BE2C (cell line): ENCODE measurements around the gene PPP2R5B.

Experiments
- DNase-seq: peaks from one replicate; pipeline ENCODE4 v3.0.0-alpha.2; 2020
- H3K27me3 ChIP-seq: fragments of 250-450 bp; sonication (Bioruptor Pico); 2 replicates; pipeline ENCODE4 v1.5.1; 2020; ENCODE audit warnings: mild to moderate bottlenecking
- H3K36me3 ChIP-seq: fragments of 250-450 bp; sonication (Bioruptor Pico); 2 replicates; pipeline ENCODE4 v1.5.1; 2020; ENCODE audit warnings: mild to moderate bottlenecking
- H3K4me1 ChIP-seq: fragments of 250-450 bp; sonication (Bioruptor Pico); 2 replicates; pipeline ENCODE4 v1.5.1; 2020
- H3K4me3 ChIP-seq: 2 replicates; pipeline ENCODE4 v1.5.1; 2011; ENCODE audit warnings: low read depth, low read length
- H3K9me3 ChIP-seq: fragments of 250-450 bp; sonication (Bioruptor Pico); 2 replicates; pipeline ENCODE4 v1.5.1; 2020
- TF ChIP-seq, protein P1 (sequence below): IDR thresholded peaks from 2 replicates; pipeline ENCODE4 v1.5.1; 2012; ENCODE audit warnings: mild to moderate bottlenecking, low read depth, low read length

PPP2R5B gene

DNA sequence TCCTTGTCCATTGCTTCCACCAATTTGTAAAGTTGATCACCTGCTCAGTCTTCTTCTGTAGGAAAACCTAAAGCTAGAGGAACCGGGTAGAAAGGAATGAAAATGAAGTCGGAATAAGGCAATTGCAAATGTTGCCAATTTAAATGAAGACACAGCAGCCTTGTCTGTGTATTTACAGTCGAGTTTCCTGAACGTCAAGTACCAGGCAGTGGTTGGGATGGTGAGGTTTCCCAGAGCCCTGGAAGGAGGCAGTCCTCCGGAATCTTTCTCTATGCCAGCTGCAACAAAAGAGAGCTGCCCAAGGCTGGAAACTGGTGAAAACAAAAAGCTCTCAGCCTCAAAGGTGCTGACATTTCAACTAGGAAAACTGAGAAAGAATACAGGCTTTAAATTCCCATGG lies 29.7 kb downstream of the PPP2R5B start:
- no peaks in the 10 kb centered on the region for H3K4me1 ChIP-seq
- no peaks in the 10 kb centered on the region for H3K36me3 ChIP-seq
- no peaks in the 10 kb centered on the region for H3K9me3 ChIP-seq
- TF ChIP-seq, protein P1, sequence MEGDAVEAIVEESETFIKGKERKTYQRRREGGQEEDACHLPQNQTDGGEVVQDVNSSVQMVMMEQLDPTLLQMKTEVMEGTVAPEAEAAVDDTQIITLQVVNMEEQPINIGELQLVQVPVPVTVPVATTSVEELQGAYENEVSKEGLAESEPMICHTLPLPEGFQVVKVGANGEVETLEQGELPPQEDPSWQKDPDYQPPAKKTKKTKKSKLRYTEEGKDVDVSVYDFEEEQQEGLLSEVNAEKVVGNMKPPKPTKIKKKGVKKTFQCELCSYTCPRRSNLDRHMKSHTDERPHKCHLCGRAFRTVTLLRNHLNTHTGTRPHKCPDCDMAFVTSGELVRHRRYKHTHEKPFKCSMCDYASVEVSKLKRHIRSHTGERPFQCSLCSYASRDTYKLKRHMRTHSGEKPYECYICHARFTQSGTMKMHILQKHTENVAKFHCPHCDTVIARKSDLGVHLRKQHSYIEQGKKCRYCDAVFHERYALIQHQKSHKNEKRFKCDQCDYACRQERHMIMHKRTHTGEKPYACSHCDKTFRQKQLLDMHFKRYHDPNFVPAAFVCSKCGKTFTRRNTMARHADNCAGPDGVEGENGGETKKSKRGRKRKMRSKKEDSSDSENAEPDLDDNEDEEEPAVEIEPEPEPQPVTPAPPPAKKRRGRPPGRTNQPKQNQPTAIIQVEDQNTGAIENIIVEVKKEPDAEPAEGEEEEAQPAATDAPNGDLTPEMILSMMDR = no peak
- no peak for DNase-seq
- no peak overlapping the region for H3K4me3 ChIP-seq
- peaks cover 14% of the 10 kb centered on the region for H3K27me3 ChIP-seq

- Histone ChIP-seq H3K27me3 (peaks cover 4% of the 10 kb centered on the region), H3K4me1 (no peaks in the 10 kb centered on the region), H3K9me3 (no peaks in the 10 kb centered on the region), H3K36me3 (no peaks in the 10 kb centered on the region), H3K4me3 (no peak overlapping the region)
- TF ChIP-seq, protein P1 = no peak
- no peak for DNase-seq
Observed at GRCh38 chr11:64959498-64959897, 35.0 kb downstream of the PPP2R5B start.

DNA sequence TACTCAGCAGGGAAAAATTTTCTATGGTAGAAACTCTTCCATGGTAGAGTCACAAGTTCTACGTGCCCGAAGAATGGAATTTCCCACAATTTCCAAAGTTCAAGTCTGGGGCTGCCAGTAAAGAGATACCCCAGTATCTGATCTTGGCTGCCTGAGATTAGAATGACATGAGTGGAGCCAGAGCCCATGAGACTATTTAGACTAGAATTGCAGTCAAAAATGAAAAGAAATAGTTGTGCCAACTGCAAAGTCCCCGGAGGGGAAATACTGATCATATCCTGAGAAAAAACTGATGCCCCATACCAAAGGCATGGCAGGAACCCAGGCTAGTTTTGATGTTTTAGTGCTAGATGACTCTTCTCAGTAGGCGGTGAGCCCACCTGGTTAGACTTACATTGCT lies 36.2 kb downstream of the PPP2R5B start:
- H3K4me1 ChIP-seq = no peaks in the 10 kb centered on the region
- no peaks in the 10 kb centered on the region for H3K36me3 ChIP-seq
- no peak for DNase-seq
- TF ChIP-seq, protein P1 = no peak
- H3K9me3 ChIP-seq = no peaks in the 10 kb centered on the region
- no peak overlapping the region for H3K4me3 ChIP-seq
- no peaks in the 10 kb centered on the region for H3K27me3 ChIP-seq

DNA sequence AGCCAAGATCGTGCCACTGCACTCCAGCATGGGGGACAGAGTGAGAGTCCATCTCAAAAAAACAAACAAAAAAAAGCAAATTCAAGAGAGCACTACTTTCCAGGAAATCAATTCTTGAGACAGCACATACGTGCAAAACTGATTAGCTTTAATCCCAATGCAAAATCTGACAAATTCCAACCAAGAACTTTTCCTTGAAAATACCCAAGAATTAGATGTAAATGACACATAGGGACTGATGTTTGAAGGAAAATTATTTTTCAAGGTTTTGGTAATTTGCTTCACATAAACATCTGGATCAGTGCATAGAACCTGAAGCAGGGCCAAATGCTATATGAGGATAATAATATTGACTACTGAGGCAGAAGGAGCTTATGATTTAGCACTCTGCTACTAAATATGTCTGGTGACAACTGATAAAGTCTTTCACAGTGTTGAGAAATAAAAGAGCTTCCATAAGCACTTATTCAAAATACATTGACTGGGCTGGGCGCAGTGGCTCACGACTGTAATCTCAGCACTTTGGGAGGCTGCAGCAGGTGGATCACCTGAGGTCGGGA lies 38.7 kb downstream of the PPP2R5B start:
- H3K9me3 ChIP-seq = no peaks in the 10 kb centered on the region
- H3K27me3 ChIP-seq = no peaks in the 10 kb centered on the region

DNA sequence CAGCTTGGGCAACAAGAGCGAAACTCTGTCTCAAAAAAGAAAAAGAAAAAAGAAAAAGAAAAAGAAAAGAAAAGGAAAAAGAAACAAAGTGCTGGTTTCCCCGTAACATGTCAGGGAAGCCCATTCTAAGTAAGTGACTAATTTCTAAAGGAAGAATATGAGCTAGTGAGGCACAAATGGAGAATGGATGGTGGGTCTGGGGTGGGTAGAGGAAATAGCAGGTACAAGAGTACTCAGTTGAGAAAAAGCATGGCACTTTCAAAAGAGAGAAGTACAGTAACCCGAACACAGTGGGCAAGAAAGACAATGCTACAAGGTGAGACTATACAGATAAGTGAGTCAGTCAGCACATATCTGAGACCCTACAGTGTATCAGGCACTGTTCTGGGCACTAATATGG lies 42.9 kb downstream of the PPP2R5B start:
- DNase-seq = no peak
- no peaks in the 10 kb centered on the region for H3K36me3 ChIP-seq
- H3K4me1 ChIP-seq = no peaks in the 10 kb centered on the region
- no peak overlapping the region for H3K4me3 ChIP-seq
- no peaks in the 10 kb centered on the region for H3K27me3 ChIP-seq
- TF ChIP-seq, protein P1 = no peak
- H3K9me3 ChIP-seq = no peaks in the 10 kb centered on the region

More for the DNA sequence above, 38.7 kb downstream of the PPP2R5B start:
- Histone ChIP-seq H3K36me3 (no peaks in the 10 kb centered on the region), H3K4me3 (no peak overlapping the region), H3K4me1 (no peaks in the 10 kb centered on the region)
- no peak for DNase-seq
- TF ChIP-seq, protein P1 = no peak

GRCh38 chr11:64969209-64969608 lies 44.7 kb downstream of the PPP2R5B start:
- no peak for DNase-seq
- no peaks in the 10 kb centered on the region for H3K27me3 ChIP-seq
- TF ChIP-seq, protein P1 = no peak
- no peaks in the 10 kb centered on the region for H3K4me1 ChIP-seq
- no peaks in the 10 kb centered on the region for H3K36me3 ChIP-seq
- no peaks in the 10 kb centered on the region for H3K9me3 ChIP-seq
- no peak overlapping the region for H3K4me3 ChIP-seq
